Hepatocyte (in vitro differentiated cells): Measurements from ENCODE around the gene ZNF318.

Experiments
- EZH2 ChIP-seq: fragments of 200-600 bp; sonication (generic); IDR thresholded peaks from 2 replicates; pipeline ENCODE4 v1.6.1; 2016; ENCODE audit warnings: antibody characterized with exemption, mild to moderate bottlenecking, borderline replicate concordance
- EZH2phosphoT487 ChIP-seq: fragments of 200-600 bp; sonication (generic); IDR thresholded peaks from one replicate; pipeline ENCODE4 v1.6.1; 2018; ENCODE audit warnings: antibody characterized with exemption, mild to moderate bottlenecking, low read depth, moderate library complexity; ENCODE audit not compliant: unreplicated experiment, severe bottlenecking
- TF ChIP-seq, protein P1 (sequence below): fragments of 200-600 bp; sonication (generic); IDR thresholded peaks from 2 replicates; pipeline ENCODE4 v1.5.1; 2016; ENCODE audit warnings: antibody characterized with exemption, mild to moderate bottlenecking; ENCODE audit not compliant: poor library complexity

DNA sequence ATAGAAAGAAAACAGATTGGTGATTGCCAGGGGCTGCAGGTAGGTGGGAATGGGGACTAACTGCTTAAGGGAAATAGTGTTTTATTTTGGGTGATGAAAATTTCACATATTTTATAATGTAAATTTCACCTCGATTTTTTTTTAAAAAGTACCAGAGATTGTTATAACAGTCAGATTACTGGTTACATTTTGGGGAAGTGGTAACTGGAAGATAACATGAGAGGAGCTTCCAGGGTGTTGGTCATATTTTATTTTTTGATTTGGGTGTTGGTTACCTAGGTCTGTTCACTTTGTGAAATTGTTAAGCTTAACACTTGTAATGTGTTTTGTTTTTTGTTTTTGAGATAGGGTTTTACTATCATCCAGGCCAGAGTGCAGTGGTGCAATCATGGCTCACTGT lies 43.6 kb downstream of the ZNF318 start:
- TF ChIP-seq, protein P1, sequence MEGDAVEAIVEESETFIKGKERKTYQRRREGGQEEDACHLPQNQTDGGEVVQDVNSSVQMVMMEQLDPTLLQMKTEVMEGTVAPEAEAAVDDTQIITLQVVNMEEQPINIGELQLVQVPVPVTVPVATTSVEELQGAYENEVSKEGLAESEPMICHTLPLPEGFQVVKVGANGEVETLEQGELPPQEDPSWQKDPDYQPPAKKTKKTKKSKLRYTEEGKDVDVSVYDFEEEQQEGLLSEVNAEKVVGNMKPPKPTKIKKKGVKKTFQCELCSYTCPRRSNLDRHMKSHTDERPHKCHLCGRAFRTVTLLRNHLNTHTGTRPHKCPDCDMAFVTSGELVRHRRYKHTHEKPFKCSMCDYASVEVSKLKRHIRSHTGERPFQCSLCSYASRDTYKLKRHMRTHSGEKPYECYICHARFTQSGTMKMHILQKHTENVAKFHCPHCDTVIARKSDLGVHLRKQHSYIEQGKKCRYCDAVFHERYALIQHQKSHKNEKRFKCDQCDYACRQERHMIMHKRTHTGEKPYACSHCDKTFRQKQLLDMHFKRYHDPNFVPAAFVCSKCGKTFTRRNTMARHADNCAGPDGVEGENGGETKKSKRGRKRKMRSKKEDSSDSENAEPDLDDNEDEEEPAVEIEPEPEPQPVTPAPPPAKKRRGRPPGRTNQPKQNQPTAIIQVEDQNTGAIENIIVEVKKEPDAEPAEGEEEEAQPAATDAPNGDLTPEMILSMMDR: no peak
- TF ChIP-seq EZH2 (no peak), EZH2phosphoT487 (no peak)
